ENCODE data around the gene ARHGAP4. TPM values are rescaled to one million over a fixed set of nuclear protein-coding genes. Genes with fewer than 3 reads are reported as not detected.

ARHGAP4 gene
- total and polyA plus RNA-seq, 7 donors, result 8.4 to 122 (median 17.3) TPM

DNA sequence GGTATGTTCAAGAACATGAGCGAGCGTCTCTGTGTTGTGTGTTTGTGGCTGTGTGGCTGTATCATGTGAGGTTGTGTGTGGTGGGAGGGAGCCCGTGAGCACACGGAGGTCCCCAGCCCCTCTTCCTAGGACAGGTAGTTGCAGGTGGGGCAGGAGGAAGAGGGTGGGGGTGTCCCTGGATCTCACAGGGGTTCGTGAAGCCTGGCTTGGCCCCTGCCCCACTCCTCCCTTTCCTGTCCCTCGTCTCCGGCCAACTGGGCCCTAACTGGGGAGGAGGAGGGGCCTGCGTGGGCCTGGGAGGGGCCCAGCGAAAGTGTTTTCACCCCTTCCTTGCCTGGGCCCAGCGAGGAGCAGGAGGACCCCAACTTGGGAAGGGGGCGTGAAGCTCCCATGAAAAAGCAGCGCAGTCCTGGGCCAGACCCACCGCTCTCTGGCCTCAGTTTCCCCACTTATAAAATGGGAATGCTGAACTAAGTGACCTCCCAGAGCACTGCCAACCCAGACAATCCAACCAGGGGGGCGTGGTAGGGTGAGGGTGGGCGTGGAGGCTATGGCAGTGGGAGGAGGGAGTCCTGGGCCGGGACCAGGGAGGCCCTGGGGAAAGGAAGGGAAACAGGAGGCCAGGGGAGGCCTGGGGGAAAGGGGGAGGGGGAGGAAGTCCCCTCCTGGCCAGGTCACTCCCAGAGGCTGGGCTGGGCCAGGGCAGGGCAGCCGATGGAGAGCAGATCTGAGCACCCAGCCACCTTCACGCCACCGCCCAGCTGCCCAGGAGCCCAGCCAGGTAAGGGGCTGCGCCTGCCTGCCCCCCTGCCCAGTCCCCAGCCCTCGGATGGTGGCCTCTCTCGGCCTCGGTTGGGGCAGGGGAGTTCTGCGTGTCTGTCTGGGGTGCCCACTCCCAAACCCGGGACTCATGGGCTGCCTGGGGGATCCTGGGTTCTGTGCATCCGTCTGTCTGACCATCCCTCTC is 21.8 kb downstream of the ARHGAP4 start, which contains the start of gene AVPR2:
TSS of gene AVPR2 (plus strand) at position 683 of the 967 bp plus-strand sequence. CDS start 473 bp downstream, outside the sequence.
- H3K4me1 ChIP-seq, result peaks cover 0 to 15% (median 5%) of the 10 kb centered on the region in 4 donors
- WGBS, 2 donors, result 32 to 33% methylated on average over 26 of the region's 26 CpGs
- no peaks in the 10 kb centered on the region for H3K9me3 ChIP-seq
- intact Hi-C loops (cut with DNase I), result no loop called here
- H3K27ac ChIP-seq, result peak within 1 kb of the TSS; percentile 2 to 47 (median 22)
- no peak for TF ChIP-seq EP300 (IDR thresholded peaks at IDR 0.05)
- TF ChIP-seq CTCF (IDR thresholded peaks at IDR 0.05), result no peak
- no peak for TF ChIP-seq POLR2A (IDR thresholded peaks at IDR 0.05)
- no peak for TF ChIP-seq POLR2AphosphoS5 (IDR thresholded peaks at IDR 0.05)
- H3K36me3 ChIP-seq, result no peaks in the 10 kb centered on the region
- H3K4me3 ChIP-seq, result peak within 1 kb of the TSS in 1 of 4 donors; percentile 1
- peaks cover 0 to 4% (median 0%) of the 10 kb centered on the region in 3 donors for H3K27me3 ChIP-seq
- no peak for DNase-seq

DNA sequence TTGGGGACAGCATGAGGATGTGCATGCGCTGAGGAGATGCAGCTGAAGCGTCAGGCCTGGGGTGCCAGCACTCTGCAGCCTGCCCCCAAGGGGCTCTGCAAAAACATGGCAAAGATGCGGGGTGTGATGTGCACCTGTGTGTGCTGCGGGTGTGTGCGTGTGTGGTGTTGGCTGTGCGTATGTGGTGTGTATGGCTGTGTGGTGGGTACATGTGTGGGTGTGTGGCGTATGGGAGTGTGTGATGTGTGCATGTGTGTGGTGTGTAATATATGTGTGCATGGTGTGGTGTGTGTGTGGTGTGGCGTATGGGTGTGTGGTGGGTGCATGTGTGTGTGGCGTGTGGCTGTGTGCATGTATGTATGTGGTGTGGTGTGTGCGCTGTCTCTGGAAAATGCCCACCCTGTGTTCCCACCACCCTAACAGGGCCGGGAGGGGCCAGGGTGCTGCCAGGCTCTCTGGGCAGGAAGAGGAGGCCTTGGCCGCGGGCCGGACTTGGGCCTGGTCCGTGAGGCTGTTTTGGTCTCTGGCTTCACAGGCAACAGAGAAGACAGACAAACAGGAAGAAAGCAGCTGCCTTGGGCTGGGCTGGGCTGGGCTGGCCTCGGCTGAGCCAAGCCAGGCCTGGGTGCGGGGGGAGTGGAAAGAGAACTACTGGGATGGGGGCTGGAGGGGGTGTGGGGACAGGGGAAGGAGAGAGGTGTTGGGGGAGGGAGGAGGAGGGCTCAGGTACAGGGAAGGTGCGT is 22.7 kb downstream of the ARHGAP4 start:
- intact Hi-C loops (cut with DNase I), result no loop called here
- H3K4me1 ChIP-seq, result peaks cover 0 to 15% (median 5%) of the 10 kb centered on the region in 4 donors
- no peak for DNase-seq
- TF ChIP-seq CTCF (IDR thresholded peaks at IDR 0.05) (no peak), POLR2A (IDR thresholded peaks at IDR 0.05) (no peak), POLR2AphosphoS5 (IDR thresholded peaks at IDR 0.05) (no peak), EP300 (IDR thresholded peaks at IDR 0.05) (no peak)
- H3K27me3 ChIP-seq, result peaks cover 0 to 4% (median 0%) of the 10 kb centered on the region in 3 donors
- no peaks in the 10 kb centered on the region for H3K9me3 ChIP-seq
- WGBS, 2 donors, result 44 to 50% methylated on average over 18 of the region's 18 CpGs
- H3K36me3 ChIP-seq, result no peaks in the 10 kb centered on the region
- peak overlapping the region; percentile 2 to 47 (median 22) for H3K27ac ChIP-seq
- no peak overlapping the region for H3K4me3 ChIP-seq

DNA sequence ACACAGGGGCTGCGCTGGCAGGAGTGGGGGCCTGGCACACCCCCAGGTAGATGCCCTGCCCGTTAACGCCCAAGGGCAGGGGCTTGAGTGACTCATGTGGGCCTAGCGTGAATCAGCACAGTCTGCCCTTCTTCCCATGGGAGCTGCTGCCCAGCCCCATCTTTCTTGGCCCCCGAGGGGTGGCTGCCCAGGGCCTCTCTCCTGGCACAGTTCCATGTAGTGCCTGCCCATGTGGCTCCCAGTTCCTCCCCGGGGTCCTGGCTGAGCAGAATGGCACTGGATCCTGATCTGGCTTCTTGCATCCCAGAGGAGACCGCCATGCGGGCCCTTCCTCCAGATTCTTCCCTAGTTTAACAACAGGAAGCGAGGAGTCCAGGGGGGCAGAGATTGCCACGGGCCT is 23.7 kb downstream of the ARHGAP4 start:
- H3K4me1 ChIP-seq, result peaks cover 0 to 15% (median 5%) of the 10 kb centered on the region in 4 donors
- no peak for DNase-seq
- no peaks in the 10 kb centered on the region for H3K9me3 ChIP-seq
- H3K36me3 ChIP-seq, result no peaks in the 10 kb centered on the region
- TF ChIP-seq CTCF (IDR thresholded peaks at IDR 0.05) (no peak), POLR2A (IDR thresholded peaks at IDR 0.05) (no peak), EP300 (IDR thresholded peaks at IDR 0.05) (no peak), POLR2AphosphoS5 (IDR thresholded peaks at IDR 0.05) (no peak)
- intact Hi-C loops (cut with DNase I), result no loop called here
- WGBS, 2 donors, result 71% methylated on average over 10 of the region's 10 CpGs
- no peaks in the 10 kb centered on the region for H3K27me3 ChIP-seq
- H3K4me3 ChIP-seq, result no peak overlapping the region
- H3K27ac ChIP-seq, result no peak overlapping the region

DNA sequence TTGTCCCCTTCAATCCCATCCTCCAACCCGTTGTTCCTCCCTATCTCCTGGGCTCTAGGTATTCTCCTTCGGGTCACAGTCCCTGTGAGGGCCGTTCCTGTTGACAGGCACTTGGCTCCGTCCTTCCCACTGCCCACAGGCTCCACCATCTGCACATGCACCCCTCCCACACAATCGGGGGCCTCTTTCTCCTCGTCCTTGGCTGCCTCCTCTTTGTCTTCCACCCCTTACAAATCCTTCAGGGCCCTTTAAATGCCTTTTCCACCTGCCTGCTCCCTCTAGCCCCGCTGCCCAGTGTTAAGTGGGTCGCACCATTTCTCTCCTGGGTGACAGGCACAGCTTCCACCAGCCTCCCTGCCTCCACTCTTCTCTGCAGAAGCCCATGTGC is 24.3 kb downstream of the ARHGAP4 start:
- H3K9me3 ChIP-seq, result no peaks in the 10 kb centered on the region
- no peak for TF ChIP-seq EP300 (IDR thresholded peaks at IDR 0.05)
- no peak for TF ChIP-seq CTCF (IDR thresholded peaks at IDR 0.05)
- no peak for TF ChIP-seq POLR2AphosphoS5 (IDR thresholded peaks at IDR 0.05)
- no peak for TF ChIP-seq POLR2A (IDR thresholded peaks at IDR 0.05)
- peaks cover 0 to 15% (median 5%) of the 10 kb centered on the region in 4 donors for H3K4me1 ChIP-seq
- H3K27me3 ChIP-seq, result no peaks in the 10 kb centered on the region
- no peaks in the 10 kb centered on the region for H3K36me3 ChIP-seq
- WGBS, 2 donors, result 58 to 69% methylated on average over 8 of the region's 8 CpGs
- no peak overlapping the region for H3K4me3 ChIP-seq
- intact Hi-C loops (cut with DNase I), result no loop called here
- H3K27ac ChIP-seq, result peak overlapping the region in 1 of 4 donors; percentile 41
- DNase-seq, result no peak
